Activated CD8-positive, alpha-beta memory T cell treated with anti-CD3 and anti-CD28 coated beads, Interleukin-2, amount 50 U/mL, for 1 hour (primary cell): ENCODE measurements around the gene CFAP298.
A peak's percentile ranks its signal among the peaks of the same experiment; 100 is the strongest.

ENCODE experiments used
- DNase-seq: peaks from one replicate; pipeline ENCODE4 v3.0.0-alpha.2; 2020; ENCODE audit errors: extremely low read depth

Gene CFAP298

GRCh38 chr21:32599091-32599490 is 13.1 kb downstream of the CFAP298 start:
- no peak for DNase-seq

- no peak for DNase-seq
These were observed 15.0 kb downstream of the CFAP298 start for GRCh38 chr21:32597205-32597604.

- DNase-seq: no peak
These were observed 16.7 kb downstream of the CFAP298 start for GRCh38 chr21:32595431-32595830.

GRCh38 chr21:32593690-32594089 is 18.5 kb downstream of the CFAP298 start:
- no peak for DNase-seq

- DNase-seq: no peak
These were observed 19.2 kb downstream of the CFAP298 start for GRCh38 chr21:32592929-32593502.

GRCh38 chr21:32590130-32590529 is 22.0 kb downstream of the CFAP298 start:
- no peak for DNase-seq

GRCh38 chr21:32587651-32588050 is 24.5 kb downstream of the CFAP298 start:
- no peak for DNase-seq

GRCh38 chr21:32587120-32587519 is 25.1 kb downstream of the CFAP298 start:
- no peak for DNase-seq

GRCh38 chr21:32585970-32586369 is 26.2 kb downstream of the CFAP298 start:
- no peak for DNase-seq

GRCh38 chr21:32585042-32585710 is 27.0 kb downstream of the CFAP298 start, which contains the start of gene TCP10L:
Gene TCP10L, minus strand, starts transcription at chr21:32585523. Its CDS starts 1,219 bp downstream, at chr21:32584304.
- no peak for DNase-seq

- DNase-seq: no peak
These were observed 27.7 kb downstream of the CFAP298 start for GRCh38 chr21:32584472-32584871.

- DNase-seq: no peak
These were observed 30.4 kb downstream of the CFAP298 start for GRCh38 chr21:32581732-32582131.

GRCh38 chr21:32580949-32581348 is 31.2 kb downstream of the CFAP298 start:
- DNase-seq: no peak

- no peak for DNase-seq
These were observed 34.0 kb downstream of the CFAP298 start for GRCh38 chr21:32578107-32578691.

- DNase-seq: no peak
These were observed 36.2 kb downstream of the CFAP298 start for GRCh38 chr21:32576011-32576410.

GRCh38 chr21:32574946-32575925 is 36.9 kb downstream of the CFAP298 start:
- no peak for DNase-seq

- DNase-seq: no peak
These were observed 39.4 kb downstream of the CFAP298 start for GRCh38 chr21:32572574-32573420.

- DNase-seq: no peak
These were observed 41.7 kb downstream of the CFAP298 start for GRCh38 chr21:32570456-32570855.

GRCh38 chr21:32569261-32570230 is 42.6 kb downstream of the CFAP298 start:
- peak; percentile 51 for DNase-seq

GRCh38 chr21:32567626-32568025 is 44.6 kb downstream of the CFAP298 start:
- no peak for DNase-seq
